GM21447 (cell line): Measurements from ENCODE around the gene DIS3L2.
"Not testable (repeated sequence)": the region's sequence is repeated elsewhere in the genome, so short reads cannot be mapped to it uniquely, and the experiment has no call there.

Experiments
- ATAC-seq: cut with Tn5 transposase; IDR thresholded peaks from one replicate; pipeline ENCODE4 v1.9.1; 2021; ENCODE audit not compliant: unreplicated experiment

DIS3L2 gene

DNA sequence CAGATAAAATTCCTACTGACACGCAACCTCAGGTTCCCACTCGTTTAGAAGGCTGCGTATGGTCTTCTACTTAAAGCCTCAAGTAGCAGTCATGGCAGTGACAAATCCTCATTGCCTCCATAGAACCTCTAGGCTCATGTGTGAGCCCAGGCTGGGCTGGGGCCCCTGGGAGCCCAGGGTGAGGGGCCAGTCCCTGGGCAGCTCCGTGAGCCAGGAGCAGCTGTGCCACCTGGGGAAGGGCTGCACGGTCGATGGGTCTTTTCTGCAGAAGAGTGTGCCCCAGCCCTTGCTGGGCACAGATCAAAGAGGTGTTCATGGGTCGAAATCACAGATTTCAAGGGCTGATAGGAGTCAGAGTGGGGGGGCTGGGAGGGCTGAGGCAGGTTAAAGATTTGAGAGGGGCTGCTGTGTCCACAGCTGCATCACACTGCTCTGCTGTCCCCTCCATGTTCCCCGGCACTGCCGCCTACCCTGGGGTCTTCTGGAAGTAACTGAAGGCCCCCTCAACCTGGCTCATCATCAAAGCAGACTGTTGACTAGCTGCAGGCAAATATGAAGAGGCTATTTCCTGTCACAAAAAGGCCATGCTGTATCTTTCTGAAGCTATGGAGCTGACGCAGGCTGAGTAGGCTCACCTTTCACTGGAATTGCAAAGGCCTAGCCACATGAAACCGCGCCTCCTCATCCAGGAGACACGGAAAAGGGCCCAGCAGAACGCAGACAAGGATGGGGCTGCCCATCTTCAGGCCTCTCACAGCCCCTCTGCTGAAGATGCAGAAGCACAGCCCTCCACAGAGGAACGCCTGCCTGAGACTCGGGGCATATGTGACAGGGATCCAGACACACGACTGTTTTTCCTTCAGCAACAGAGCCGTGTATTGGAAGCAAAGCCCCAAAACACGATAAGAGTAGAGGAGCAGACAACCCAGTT lies 381.4 kb downstream of the DIS3L2 start:
- no peak for ATAC-seq

DNA sequence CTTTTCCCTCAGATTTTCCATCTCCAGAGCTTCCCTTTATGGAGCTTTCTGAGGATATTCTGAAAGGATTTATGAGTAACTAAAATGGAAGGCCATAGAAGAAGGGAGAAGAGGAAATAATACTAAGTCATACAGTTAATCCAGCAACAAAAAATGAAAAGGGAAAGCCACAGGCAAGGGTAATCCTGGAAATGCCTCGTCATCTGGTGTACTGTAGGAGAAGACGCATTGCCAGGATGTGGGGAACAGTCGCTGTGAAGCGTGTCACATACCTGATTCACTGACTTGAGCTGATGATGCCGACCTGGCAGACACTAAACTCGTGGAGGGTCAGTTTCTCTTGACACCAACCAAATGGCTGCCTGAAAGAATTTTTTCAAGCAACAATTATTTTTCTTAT lies 382.3 kb downstream of the DIS3L2 start:
- no peak for ATAC-seq

DNA sequence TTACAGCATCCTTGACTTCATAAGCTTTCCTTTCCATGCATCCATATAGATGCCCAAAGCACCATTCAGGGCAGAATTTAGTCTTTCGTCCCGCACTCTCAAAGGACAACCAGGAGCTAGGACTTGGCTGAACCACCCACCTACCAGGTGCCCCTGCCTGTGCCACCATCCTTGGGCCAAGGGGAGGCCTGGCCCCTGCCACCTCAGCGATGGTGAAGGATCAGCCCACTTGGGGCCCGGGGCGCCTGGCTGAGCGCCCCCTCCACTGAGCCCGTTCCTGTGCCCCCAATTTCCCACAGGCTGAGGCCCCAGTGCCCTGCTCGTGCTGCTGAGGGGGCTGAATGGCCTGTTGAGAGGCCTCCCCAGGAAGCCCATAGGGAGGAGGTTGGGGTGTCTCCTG lies 383.7 kb downstream of the DIS3L2 start:
- ATAC-seq = no peak

GRCh38 chr2:232347369-232347768 lies 385.9 kb downstream of the DIS3L2 start:
- ATAC-seq = no peak

GRCh38 chr2:232348936-232349335 lies 387.4 kb downstream of the DIS3L2 start:
- ATAC-seq = no peak

DNA sequence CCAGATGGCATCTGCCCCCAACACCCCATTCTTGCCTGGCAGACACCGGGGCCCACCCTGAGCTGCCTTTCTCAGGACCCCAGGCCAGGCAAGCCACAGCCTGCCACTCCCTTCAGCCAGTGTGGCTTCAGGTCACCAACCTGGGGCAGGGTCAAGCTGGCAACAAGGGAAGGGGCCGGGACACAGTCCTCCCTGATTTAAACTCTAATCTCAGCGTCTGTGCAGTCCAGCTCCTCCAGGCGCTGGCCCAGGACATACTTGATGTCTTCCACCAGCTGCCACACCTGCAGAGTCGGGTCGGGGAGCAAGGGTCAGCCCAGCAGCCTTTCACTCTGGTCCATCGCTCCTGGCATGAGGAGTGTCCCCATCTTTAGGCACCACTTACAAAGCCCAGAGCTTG lies 388.0 kb downstream of the DIS3L2 start:
- ATAC-seq = no peak

GRCh38 chr2:232349946-232350635 lies 388.6 kb downstream of the DIS3L2 start:
- no peak for ATAC-seq

- no peak for ATAC-seq
Observed at GRCh38 chr2:232350804-232351685, 389.5 kb downstream of the DIS3L2 start.

GRCh38 chr2:232351686-232352510 lies 390.4 kb downstream of the DIS3L2 start:
- no peak for ATAC-seq

- ATAC-seq = no peak
Observed at GRCh38 chr2:232352511-232353091, 391.1 kb downstream of the DIS3L2 start.

DNA sequence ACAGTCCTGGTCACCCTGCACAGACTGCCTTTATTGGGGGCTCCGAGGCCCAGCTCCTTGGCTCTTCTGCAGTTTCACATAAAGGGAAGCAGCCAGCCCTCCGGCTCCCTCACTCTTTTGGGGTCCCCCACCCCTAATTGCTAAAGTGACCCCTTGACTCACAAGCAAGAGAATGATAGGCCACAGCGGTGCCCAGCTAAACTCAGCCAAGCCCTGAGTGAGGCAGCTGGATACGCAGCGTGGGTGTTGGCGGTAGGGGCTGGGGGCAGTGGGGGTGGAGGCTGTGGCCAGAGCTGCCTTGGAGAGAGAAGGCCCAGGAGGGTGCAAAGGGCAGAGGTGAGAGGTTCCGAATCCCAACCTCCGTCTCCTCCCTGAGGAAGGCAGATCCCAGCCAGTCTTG lies 391.6 kb downstream of the DIS3L2 start:
- no peak for ATAC-seq

- no peak for ATAC-seq
Observed at GRCh38 chr2:232353660-232354059, 392.1 kb downstream of the DIS3L2 start.

DNA sequence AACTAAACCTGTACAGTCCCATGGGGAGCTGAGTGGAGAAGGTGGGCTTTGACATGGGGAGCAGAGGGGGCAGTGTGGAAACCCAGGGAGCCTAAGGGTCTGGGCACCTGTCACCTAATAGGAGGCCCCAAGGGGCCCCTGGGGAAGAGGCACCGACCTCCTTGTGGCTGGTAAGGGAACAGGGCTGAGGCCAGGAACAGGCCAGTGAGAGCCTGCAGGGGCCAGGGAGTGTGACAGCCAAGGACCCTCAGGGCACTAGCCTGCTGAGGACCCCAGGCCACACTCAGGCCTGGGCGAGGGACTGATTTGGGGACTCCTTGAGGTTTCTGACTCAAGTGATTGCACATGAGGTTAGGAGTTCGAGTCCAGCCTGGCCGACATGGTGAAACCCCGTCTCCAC lies 392.6 kb downstream of the DIS3L2 start:
- ATAC-seq = no peak

DNA sequence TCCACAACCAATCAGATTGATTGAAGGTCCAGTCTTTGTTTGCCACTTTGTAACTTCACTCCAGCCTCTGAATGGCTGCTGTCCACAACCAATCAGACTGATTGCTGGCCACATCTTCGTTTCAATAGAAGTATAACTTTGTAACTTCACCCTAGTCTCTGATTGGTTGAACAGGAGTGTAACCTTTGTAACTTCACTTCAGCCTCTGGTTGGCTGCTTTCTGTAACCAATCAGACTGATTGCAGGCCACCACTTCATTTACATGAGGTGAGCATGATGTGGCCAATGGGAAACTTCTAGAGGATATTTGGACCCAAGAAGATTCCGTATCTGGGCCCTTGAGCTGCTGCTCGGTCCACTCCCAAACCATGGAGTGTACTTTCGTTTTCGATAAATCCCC lies 400.1 kb downstream of the DIS3L2 start:
- no peak for ATAC-seq

- ATAC-seq = no peak
Observed at GRCh38 chr2:232362174-232362900, 400.8 kb downstream of the DIS3L2 start.

GRCh38 chr2:232363064-232363783 lies 401.7 kb downstream of the DIS3L2 start:
- not testable (repeated sequence) for ATAC-seq

GRCh38 chr2:232363784-232364615 lies 402.5 kb downstream of the DIS3L2 start:
- ATAC-seq = no peak
